HG03575 (cell line): ENCODE data around the gene CDH18.

ENCODE experiments used
- ATAC-seq: cut with Tn5 transposase; IDR thresholded peaks from one replicate; pipeline ENCODE4 v1.9.1; 2021; ENCODE audit not compliant: unreplicated experiment, insufficient number of reproducible peaks, low FRiP score; ENCODE audit errors: extremely low read depth

The CDH18 gene

GRCh38 chr5:19536387-19536786, 451.6 kb downstream of the CDH18 start:
- ATAC-seq = no peak

- ATAC-seq = no peak
These were observed 453.2 kb downstream of the CDH18 start for GRCh38 chr5:19534751-19535150.

DNA sequence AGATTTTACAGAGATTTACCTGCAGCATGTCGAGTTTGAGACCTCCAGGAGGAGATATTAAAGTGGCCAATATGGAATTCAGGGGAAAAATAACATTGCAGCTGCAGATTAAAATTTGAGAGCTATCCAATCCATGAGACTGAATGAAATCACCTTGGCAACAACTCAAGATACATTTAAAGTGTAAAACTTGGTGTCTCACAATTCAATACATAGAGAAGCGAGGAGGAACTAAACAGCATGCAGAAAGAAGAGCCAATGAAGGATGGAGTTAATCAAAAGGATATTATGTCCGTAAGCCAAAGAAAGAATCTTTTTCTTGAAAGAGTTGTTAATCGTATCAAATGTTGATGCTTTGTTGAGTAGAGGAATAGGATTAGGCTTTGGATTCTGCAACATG, 455.1 kb downstream of the CDH18 start:
- no peak for ATAC-seq

DNA sequence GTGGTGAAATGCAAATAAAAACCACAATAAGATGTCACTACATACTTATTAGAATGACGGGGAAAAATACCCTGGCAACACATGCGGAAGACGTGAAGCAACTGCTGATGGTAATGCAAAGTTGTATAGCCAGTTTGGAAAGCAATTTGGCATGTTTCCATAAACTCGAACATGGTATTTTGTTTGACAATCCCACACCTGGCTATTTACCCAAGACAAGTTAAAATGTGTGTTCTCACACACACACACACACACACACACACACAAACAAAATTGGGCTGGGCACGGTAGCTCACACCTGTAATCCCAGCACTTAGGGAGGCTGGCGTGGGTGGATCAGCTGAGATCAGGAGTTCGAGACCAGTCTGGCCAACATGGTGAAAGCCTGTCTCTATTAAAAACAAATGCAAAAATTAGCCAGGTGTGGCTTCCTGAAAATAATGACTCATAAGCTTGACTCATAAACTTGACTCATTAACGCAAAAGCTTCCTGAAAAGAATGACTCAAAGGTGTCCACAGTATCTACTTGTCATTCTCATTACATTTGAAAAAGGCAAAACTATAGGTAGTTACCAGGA, 456.5 kb downstream of the CDH18 start:
- no peak for ATAC-seq

GRCh38 chr5:19519448-19519847, 468.6 kb downstream of the CDH18 start:
- no peak for ATAC-seq

DNA sequence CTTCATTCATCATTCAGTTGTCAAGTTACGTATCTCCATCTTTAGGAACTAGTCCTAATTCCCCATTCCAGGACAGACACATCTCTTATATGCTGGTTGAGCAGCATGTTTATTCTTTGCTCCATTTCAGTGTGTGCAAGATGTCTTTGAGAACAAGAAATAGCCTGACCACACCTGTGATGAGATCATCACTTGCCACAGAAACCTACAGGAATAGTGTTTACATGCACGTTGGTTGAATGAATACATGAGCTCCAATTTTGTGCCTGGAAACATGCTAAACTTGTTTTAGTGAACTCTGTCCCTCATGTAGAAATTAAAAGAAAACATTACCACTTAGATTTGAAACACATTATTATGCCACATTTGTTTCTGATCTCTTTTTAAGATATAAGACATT, 489.1 kb downstream of the CDH18 start:
- ATAC-seq = no peak

DNA sequence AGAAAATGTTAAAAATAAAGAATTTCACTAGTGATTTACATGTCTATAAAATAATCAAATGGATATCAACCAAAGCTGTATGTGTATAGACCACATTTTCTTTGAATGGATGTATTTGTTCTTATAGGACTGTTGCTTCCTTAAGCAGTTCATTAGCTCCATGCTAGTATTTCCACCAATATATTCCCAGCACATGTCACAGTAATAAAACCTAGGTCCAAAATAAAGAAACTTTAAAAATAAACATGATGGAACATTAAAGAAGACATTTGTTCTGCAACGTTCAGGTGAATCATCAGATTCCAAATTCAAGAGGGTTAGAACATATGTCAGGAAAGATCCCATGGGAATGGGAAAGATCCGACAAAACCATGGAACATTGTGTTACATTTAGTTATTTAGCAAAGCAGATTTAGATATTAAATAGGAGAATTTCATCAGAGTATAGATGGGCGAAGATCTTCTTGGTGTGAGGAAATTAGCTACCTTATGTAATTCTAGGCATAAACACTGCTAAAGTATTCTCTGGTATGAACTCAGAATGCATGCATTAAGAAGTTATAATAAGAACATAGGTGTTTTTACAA, 490.7 kb downstream of the CDH18 start:
- ATAC-seq = no peak

- no peak for ATAC-seq
These were observed 491.9 kb downstream of the CDH18 start for GRCh38 chr5:19496056-19496455.

- ATAC-seq = no peak
These were observed 495.1 kb downstream of the CDH18 start for GRCh38 chr5:19492861-19493260.

- no peak for ATAC-seq
These were observed 499.2 kb downstream of the CDH18 start for GRCh38 chr5:19488786-19489185.

- ATAC-seq = no peak
These were observed 500.5 kb downstream of the CDH18 start for GRCh38 chr5:19487480-19487879.

- no peak for ATAC-seq
These were observed 508.4 kb downstream of the CDH18 start for GRCh38 chr5:19479562-19479961.

DNA sequence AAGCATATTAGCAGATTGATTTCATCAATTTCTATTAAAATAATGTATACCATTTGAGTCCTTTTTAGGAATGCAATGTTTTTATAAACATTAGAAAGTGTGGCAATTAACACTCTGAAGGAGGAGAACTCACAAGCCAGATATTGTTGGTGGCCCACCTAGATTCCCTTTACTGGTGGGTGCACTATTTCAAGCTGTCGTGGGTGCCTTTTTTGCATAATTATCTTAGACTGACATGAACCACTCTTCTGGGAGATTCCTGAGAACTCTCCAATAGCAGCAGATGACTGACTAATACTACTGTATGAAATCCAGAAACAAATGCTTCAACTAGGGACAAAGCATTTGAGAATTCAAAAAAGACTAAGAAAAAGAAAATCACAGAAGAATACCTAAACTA, 526.0 kb downstream of the CDH18 start:
- no peak for ATAC-seq

- ATAC-seq = no peak
These were observed 563.5 kb downstream of the CDH18 start for GRCh38 chr5:19424506-19424905.
